ENCODE results near the gene SNAI3. TPM values are rescaled to one million over a fixed set of nuclear protein-coding genes. Genes with fewer than 3 reads are reported as not detected.

The SNAI3 gene
- total and polyA plus RNA-seq, 2 of the 8 experiments (the other 6 are each of a cell fraction or from before 2014, with no cell fraction given): 8.5 to 13.3 TPM

DNA sequence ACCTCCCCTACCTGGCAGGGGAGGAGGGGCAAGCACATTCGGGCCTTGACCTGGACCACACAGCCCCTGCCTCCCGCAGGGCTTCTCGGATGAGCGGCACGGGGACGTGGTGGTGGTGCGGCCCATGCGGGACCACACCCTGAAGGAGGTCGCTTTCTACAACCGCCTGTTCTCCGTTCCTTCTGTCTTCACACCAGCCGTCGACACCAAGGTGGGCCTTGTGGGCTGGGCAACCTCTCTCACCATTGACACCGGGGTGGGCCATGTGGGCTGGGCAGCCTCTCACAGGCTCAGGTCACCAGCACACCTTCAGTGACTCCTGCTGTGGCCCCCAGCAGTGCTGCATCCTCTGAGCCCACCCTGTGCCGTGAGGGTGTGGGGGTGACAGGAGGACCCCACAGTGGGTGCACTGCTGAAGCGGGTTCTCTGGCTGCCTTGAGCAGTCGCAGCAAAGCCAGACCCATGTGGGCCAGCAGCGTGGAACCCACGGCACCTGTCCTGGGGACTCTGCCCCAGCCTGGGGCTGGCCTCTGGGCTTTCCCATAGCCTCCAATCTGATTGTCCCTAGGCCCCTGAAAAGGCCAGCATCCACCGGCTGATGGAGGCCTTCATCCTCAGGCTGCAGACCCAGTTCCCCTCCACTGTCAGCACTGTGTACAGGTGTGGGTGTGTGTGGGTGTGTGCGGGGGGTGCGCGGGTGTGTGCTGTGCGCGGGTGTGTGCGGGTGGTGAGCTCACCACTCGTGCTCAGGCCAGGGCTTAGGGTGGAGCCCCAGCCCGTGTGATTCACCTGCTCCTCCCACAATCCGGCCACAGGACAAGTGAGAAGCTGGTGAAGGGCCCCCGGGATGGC is 27.5 kb upstream of the SNAI3 start:
- H3K79me1 ChIP-seq (ENCODE audit: low read depth, low read length): peaks cover 4% of the 10 kb centered on the region
- no peak overlapping the region for H2BK120ac ChIP-seq (replicated peaks; ENCODE audit: low read depth, low read length)
- H3K27ac ChIP-seq (ENCODE audit: low read depth, low read length): no peak overlapping the region
- POLR2A ChIA-PET (ENCODE audit: partially characterized antibody): interaction anchor here (1.8 kb wide), 1 partner anchor 8 kb away, joined by 8 read pairs; the partner anchor contains the start of genes CTU2 and RNF166
- H2BK15ac ChIP-seq (ENCODE audit: low read length): no peak overlapping the region
- no peak for FAIRE-seq
- TF ChIP-seq, protein P1, sequence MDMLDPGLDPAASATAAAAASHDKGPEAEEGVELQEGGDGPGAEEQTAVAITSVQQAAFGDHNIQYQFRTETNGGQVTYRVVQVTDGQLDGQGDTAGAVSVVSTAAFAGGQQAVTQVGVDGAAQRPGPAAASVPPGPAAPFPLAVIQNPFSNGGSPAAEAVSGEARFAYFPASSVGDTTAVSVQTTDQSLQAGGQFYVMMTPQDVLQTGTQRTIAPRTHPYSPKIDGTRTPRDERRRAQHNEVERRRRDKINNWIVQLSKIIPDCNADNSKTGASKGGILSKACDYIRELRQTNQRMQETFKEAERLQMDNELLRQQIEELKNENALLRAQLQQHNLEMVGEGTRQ (IDR thresholded peaks at IDR 0.05; ENCODE audit: low read length): no peak
- TF ChIP-seq ASH2L (IDR thresholded peaks at IDR 0.05; ENCODE audit: low read length) (no peak), CEBPB (IDR thresholded peaks at IDR 0.05; ENCODE audit: low read depth, low read length) (no peak), RAD21 (IDR thresholded peaks at IDR 0.05 in 1 of 2, conservative IDR thresholded peaks at IDR 0.05 in 1 of 2; ENCODE audit: low read depth in 2 of 2, low read length in 2 of 2) (no peak), SIX5 (IDR thresholded peaks at IDR 0.05; ENCODE audit: low read depth, low read length) (no peak)
- no peaks in the 10 kb centered on the region for H3K9me3 ChIP-seq (ENCODE audit: insufficient read depth in 2 of 2, low read depth in 1 of 2, low read length in 1 of 2)
- H3K23me2 ChIP-seq (ENCODE audit: low read depth, low read length): no peaks in the 10 kb centered on the region
- 91% methylated on average over 29 of the region's 30 CpGs; no CpG with 5 or more reads in 1 of the 2 experiments for WGBS, 2 experiments (ENCODE audit: extremely low coverage in 1 of 2, insufficient coverage in 1 of 2, insufficient read length in 1 of 2, insufficient replicate concordance in 2 of 2, low coverage in 1 of 2, low lambda C conversion rate in 2 of 2, missing lambda C conversion rate in 1 of 2)
- H3K27me3 ChIP-seq (replicated peaks in 1 of 4; ENCODE audit: control insufficient read depth in 3 of 4, extremely low read depth in 1 of 4, insufficient read depth in 3 of 4, low read length in 3 of 4): no peaks in the 10 kb centered on the region
- CTCF ChIA-PET (ENCODE audit: partially characterized antibody): interaction anchor here (1.5 to 6.3 kb wide), 4 partner anchors 8 to 85 kb away, joined by 4 to 33 read pairs (median 10); partner anchors contain the start of genes CTU2 and RNF166
- no peak overlapping the region for H2BK20ac ChIP-seq (ENCODE audit: low read length)
- H4K5ac ChIP-seq (ENCODE audit: insufficient read length, low read depth, low read length): no peak overlapping the region
- no peak overlapping the region for H3K4me2 ChIP-seq (ENCODE audit: insufficient read depth in 1 of 2, low read depth in 2 of 2, low read length in 2 of 2)
- peaks cover 4 to 31% (median 18%) of the 10 kb centered on the region in 4 experiments; a peak in 5 of 8 replicates for H3K36me3 ChIP-seq (ENCODE audit: control insufficient read depth in 2 of 4, insufficient read depth in 4 of 4, low read length in 3 of 4)
- no peak overlapping the region for H2BK5ac ChIP-seq (ENCODE audit: low read depth, low read length)
- H4K91ac ChIP-seq (replicated peaks; ENCODE audit: insufficient read length, low read length): no peak overlapping the region
- no peak overlapping the region for H2BK12ac ChIP-seq (ENCODE audit: low read depth, low read length)
- DNase-seq (ENCODE audit: low read depth in 1 of 2, low spot score in 2 of 2): no peak
- no peak overlapping the region for H2AK5ac ChIP-seq (ENCODE audit: low read depth, low read length)
- no peak overlapping the region for H3K4ac ChIP-seq (replicated peaks; ENCODE audit: insufficient read length, low read depth, low read length)
- H4K8ac ChIP-seq (ENCODE audit: extremely low read depth, insufficient read depth, low read length): no peak overlapping the region; the same call in 1 of the 2 replicates
- H3K9ac ChIP-seq (replicated peaks in 1 of 4; ENCODE audit: extremely low read depth in 1 of 4, low read depth in 3 of 4, low read length in 3 of 4): no peak overlapping the region
- H3K4me3 ChIP-seq (ENCODE audit: extremely low read depth in 1 of 4, insufficient read depth in 2 of 4, low read depth in 3 of 4, low read length in 4 of 4): no peak overlapping the region
- no peak overlapping the region for H3K23ac ChIP-seq (ENCODE audit: insufficient read length)
- peaks cover 6 to 10% of the 10 kb centered on the region in 2 experiments for H4K20me1 ChIP-seq (replicated peaks in 1 of 2; ENCODE audit: control insufficient read depth in 1 of 2, insufficient read depth in 2 of 2, low read length in 2 of 2)
- H3K79me2 ChIP-seq (ENCODE audit: control insufficient read depth in 1 of 2, insufficient read depth in 2 of 2, low read length in 2 of 2): peaks cover 0 to 1% of the 10 kb centered on the region in 2 experiments; a peak in 1 of 4 replicates
- H3K18ac ChIP-seq (ENCODE audit: extremely low read depth, low read length): no peak overlapping the region
- no peak overlapping the region for H3K56ac ChIP-seq (replicated peaks; ENCODE audit: insufficient read length, low read depth, low read length)
- H3K4me1 ChIP-seq (replicated peaks in 1 of 4; ENCODE audit: control insufficient read depth in 3 of 4, insufficient read depth in 4 of 4, low read length in 3 of 4): peaks cover 0 to 3% (median 0%) of the 10 kb centered on the region in 4 experiments; a peak in 1 of 7 replicates
- H2AFZ ChIP-seq (ENCODE audit: low read length): no peak overlapping the region
- H3K14ac ChIP-seq (ENCODE audit: insufficient read length): no peak overlapping the region

Data from H1 (cell line).